D721Med (cell line): ENCODE measurements around the gene ARSB.

Experiments
- DNase-seq: peaks from one replicate; pipeline ENCODE4 v3.0.0; 2011; ENCODE audit warnings: low spot score; ENCODE audit not compliant: insufficient read length
- FAIRE-seq: peaks from 2 replicates; lab custom pipeline; 2011; peaks lifted over from hg19 to GRCh38; lab: Jason Lieb, UNC
- CTCF ChIP-seq: IDR thresholded peaks from 2 replicates; pipeline ENCODE4 v1.5.1; 2012; ENCODE audit warnings: mild to moderate bottlenecking, control low read depth; ENCODE audit not compliant: insufficient read depth; ENCODE audit errors: missing control alignments

The ARSB gene

DNA sequence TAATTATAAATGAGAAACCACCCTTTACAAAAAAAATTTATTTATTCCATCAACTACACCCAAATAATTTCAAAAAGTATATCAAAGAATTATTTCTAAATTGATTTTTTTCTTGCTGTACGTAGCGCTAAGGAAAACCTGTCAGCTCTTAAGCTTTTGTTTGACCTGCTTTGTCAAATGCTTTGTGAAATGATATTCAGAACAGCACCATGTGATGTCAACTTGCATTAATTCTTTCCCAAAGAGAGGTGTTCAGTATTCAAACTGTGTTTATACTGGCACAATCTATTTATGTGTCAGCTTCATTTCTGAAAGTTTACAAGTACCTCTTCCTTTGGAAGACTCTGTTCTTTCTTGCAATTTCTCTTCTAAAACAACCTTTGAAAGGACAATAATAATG, 12.0 kb upstream of the ARSB start:
- FAIRE-seq (peak; percentile 21), DNase-seq (no peak)
- TF ChIP-seq CTCF, result no peak

GRCh38 chr5:78995521-78996007, 10.5 kb upstream of the ARSB start:
- DNase-seq (no peak), FAIRE-seq (no peak)
- no peak for TF ChIP-seq CTCF

- FAIRE-seq (no peak), DNase-seq (no peak)
- TF ChIP-seq CTCF, result no peak
Observed at GRCh38 chr5:78993165-78993564, 8.1 kb upstream of the ARSB start.

DNA sequence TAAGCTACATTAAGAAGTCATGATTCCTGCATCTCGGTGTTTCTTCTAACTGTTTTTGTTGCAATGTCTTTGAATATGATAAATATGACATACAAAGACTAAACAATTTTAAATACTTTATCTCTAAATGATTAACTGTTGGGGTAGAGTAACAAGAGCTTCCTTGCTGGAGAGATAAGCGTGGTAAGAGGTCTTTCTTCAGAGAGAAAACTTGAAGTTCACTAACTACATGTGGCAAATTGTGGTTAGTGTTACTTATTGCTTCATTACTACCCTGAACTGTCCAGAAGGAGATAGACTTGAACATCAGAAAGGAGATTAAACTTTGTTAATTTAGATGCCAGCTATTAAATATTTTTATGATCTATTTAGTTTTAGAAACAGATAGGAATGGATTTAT, 7.0 kb upstream of the ARSB start:
- no peak for TF ChIP-seq CTCF
- DNase-seq (no peak), FAIRE-seq (no peak)

GRCh38 chr5:78989080-78989479, 4.0 kb upstream of the ARSB start:
- TF ChIP-seq CTCF, result no peak
- FAIRE-seq (no peak), DNase-seq (no peak)

- TF ChIP-seq CTCF, result no peak
- no peak for DNase-seq
- no peak for FAIRE-seq
Observed at GRCh38 chr5:78985725-78986223, 664 bp upstream of the ARSB start.

DNA sequence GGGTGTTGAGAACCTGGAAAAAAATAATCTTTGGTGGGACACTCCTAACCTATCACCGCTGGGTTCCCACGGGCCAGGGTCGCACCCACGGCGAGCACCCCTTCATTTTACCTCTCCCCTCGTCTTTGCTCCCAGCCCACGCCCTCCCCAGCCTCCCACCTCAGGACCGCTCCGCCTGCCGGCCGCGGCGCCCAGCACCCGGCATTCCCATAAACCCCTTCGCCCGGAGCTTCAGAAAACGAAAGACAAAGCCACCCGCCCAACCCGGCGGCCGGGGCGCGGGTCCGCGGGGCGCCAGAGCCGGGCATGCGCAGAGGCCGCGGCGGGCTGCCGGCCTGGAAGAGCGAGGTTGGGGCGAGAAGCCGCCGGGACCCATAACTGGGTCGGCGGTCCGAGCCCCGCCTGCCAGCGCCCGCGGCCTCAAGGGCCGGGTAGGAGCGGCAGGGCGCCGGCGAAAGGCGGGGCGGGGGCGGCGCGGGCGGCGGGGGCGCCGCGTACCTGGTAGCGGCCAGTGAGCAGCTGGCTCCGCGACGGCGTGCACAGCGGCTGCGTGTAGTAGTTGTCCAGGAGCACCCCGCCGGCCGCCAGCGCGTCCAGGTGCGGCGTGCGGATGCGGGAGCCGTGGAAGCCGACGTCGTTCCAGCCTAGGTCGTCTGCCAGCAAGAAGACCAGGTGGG, 533 bp downstream of the ARSB start:
- FAIRE-seq, result no peak
- DNase-seq, result peak; percentile 76
- TF ChIP-seq CTCF, result no peak
